HG03045 (cell line): Measurements from ENCODE around the gene EIF4G1.
A peak's percentile ranks its signal among the peaks of the same experiment; 100 is the strongest.
"Not testable (repeated sequence)": the region's sequence is repeated elsewhere in the genome, so short reads cannot be mapped to it uniquely, and the experiment has no call there.

Experiments
- ATAC-seq: cut with Tn5 transposase; IDR thresholded peaks from one replicate; pipeline ENCODE4 v1.9.1; 2021; ENCODE audit warnings: mild to moderate bottlenecking, moderate library complexity; ENCODE audit not compliant: unreplicated experiment

Gene EIF4G1

DNA sequence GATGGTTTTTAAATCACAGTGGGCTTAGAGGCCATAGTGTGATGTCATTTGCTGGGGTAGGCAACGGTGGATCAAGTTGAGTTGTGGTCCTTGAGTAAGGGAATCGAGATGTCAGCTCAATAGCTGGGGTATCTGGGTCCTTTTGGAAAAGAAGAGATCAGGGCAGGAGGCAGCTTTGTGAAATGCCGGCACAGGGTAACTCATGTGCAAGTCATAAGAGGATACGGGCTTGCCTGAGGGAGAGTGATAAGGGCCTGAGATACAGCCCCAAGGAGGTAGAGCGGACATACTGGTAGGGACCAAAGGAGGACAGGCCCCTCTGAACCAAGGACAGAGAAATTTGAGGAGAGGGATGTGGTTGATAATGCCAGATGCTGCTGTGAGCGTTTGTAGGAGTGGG, 18.8 kb downstream of the EIF4G1 start:
- no peak for ATAC-seq

DNA sequence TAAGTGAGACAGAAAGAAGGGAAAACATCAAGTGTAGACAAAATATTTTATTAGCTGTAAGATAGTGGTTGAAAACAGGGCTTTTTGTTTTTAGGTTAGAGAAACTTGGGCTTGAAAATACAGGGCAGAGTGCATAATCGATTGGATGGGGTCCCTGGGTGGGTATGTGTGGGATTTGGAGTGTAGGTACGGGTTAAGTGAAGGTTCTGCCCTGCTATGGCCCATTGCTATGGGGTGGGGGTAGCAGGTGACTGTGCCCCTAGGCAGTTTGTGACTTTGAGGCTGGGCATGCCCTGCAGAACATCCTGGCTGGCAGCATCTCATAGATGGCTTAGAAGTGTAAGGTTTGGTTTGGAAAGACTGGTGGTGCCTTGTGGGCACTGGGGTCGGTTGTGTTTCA, 19.3 kb downstream of the EIF4G1 start:
- ATAC-seq = no peak

- ATAC-seq = no peak
These were observed 20.2 kb downstream of the EIF4G1 start for GRCh38 chr3:184334470-184335158.

GRCh38 chr3:184335291-184335660, 20.9 kb downstream of the EIF4G1 start:
- ATAC-seq = peak; percentile 30

DNA sequence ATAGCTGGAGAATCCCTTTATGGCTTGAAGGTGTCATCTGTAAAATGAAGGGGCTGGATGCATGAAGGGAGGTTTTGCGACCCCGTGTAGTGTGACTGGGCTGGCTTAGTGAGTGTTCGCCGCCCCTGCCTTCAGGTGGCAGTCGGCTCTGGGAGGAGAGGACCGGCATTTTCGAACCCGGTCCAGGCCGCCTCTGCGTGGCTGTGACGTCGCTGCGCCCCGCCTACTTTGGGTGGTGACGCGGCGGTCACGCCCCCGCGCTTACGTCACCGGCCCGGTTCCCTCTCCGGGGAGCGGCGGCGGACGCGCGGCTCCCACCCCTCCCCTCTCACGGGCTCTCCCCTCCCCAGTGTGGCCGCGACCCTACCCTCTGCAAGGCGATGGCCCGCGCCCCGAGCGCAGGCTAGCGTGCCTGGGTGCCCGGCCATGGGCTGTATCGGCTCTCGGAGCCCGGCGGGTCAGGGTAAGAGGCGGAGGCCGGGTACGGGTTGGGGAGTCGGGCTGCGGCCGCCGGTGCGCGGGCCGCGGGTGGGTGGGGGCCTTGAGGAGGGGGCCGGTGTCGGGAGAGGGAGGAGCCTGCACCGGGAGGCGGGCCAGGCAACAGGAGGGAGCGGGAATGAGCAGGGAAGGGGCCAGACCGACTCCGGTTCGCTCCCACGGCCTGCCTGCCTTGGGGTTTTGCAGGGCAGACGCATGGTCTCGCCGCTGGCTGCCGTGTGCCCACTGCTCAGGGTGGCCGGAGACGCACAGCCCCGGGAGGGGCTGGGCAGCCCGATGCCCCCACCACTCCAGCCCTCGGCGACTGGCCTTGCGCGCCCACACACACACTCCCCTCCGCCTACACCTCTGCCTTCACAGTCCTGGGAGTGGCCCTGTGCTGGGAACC, 21.5 kb downstream of the EIF4G1 start:
- peak; percentile 83 for ATAC-seq

- ATAC-seq = no peak
These were observed 22.4 kb downstream of the EIF4G1 start for GRCh38 chr3:184336547-184337398.

- ATAC-seq = no peak
These were observed 23.0 kb downstream of the EIF4G1 start, which contains the start of gene FAM131A for GRCh38 chr3:184337399-184337714. TSS of gene FAM131A (plus strand) at chr3:184337600. CDS start at chr3:184337631, 31 bp downstream.

DNA sequence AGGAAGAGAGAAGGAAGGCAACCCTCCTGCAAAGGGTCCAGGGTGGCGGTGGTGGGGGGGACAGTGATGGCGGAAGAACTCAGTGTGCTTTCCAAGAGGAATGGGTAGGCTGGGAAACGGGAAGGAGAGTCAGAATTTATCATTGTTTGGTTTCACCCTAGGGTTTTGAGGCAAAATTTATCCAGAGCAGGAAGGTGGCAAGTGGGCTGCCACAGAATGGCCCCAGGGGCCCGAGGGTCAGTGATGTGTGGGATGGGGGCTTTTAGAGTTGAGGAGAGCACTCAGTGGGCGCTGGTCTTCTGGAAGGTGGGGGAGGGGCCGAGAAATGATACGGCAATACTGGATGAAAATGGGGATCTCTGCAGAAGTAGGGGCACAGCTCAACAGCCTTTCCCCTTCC, 23.6 kb downstream of the EIF4G1 start:
- no peak for ATAC-seq

DNA sequence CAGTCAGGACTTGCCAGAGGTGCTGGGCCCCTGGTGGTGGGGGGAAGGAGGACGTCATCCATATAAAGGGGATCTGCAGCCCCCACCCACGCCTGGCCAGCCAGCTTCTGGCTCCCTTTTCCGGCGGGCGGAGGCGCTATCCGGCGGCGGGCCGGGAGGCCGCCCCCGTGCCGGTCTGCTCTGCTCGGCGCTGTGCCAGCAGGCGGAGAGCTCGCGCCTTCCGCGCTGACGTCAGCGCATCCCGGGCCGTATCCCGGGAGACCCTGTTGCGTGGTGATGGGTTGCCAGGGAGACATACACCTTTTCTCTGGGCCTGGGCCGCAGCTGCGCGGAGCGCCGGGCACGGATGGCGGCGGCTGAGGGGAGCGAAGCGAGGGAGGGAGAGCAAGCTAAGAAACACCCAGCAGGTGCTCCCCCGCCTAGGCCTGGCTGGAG, 24.1 kb downstream of the EIF4G1 start:
- no peak for ATAC-seq

- no peak for ATAC-seq
These were observed 24.6 kb downstream of the EIF4G1 start for GRCh38 chr3:184339001-184339400.

DNA sequence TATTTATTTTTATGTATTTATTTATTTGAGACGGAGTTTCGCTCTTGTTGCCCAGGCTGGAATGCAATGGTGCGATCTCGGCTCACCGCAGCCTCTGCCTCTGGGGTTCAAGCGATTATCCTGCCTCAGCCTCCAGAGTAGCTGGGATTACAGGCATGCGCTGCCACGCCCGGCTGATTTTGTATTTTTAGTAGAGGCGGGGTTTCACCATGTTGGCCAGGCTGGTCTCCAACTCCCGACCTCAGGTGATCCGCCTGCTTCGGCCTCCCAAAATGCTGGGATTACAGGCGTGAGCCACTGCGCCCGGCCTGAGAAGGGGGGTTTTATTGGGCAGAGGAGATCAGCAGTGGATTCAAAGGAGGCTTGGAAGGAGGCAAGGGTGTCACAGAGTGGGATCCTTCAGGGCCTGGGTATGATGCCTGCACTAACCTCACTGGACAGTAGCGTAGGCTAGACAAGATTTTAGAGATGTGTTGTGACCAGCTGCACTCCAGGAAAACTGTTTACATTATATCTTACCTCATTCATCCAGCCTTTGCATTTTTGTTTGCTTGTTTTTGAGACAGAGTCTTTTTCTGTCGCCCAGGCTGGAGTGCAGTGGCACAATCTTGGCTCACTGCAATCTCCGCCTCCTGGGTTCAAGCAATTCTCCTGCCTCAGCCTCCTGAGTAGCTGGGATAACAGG, 25.2 kb downstream of the EIF4G1 start:
- ATAC-seq = not testable (repeated sequence)

DNA sequence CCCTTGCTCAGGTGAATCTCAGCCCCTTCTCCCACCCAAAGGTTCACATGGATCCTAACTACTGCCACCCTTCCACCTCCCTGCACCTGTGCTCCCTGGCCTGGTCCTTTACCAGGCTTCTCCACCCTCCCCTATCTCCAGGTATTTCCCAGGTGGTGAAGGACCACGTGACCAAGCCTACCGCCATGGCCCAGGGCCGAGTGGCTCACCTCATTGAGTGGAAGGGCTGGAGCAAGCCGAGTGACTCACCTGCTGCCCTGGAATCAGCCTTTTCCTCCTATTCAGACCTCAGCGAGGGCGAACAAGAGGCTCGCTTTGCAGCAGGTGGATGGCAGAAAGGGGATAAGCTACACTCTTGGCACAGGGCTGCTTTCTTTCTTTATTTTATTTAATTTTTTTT, 27.5 kb downstream of the EIF4G1 start:
- ATAC-seq = no peak

GRCh38 chr3:184343200-184343876, 28.9 kb downstream of the EIF4G1 start:
- no peak for ATAC-seq

DNA sequence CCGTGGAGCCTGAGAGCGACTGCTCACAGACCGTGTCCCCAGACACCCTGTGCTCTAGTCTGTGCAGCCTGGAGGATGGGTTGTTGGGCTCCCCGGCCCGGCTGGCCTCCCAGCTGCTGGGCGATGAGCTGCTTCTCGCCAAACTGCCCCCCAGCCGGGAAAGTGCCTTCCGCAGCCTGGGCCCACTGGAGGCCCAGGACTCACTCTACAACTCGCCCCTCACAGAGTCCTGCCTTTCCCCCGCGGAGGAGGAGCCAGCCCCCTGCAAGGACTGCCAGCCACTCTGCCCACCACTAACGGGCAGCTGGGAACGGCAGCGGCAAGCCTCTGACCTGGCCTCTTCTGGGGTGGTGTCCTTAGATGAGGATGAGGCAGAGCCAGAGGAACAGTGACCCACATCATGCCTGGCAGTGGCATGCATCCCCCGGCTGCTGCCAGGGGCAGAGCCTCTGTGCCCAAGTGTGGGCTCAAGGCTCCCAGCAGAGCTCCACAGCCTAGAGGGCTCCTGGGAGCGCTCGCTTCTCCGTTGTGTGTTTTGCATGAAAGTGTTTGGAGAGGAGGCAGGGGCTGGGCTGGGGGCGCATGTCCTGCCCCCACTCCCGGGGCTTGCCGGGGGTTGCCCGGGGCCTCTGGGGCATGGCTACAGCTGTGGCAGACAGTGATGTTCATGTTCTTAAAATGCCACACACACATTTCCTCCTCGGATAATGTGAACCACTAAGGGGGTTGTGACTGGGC, 30.3 kb downstream of the EIF4G1 start:
- ATAC-seq = no peak

DNA sequence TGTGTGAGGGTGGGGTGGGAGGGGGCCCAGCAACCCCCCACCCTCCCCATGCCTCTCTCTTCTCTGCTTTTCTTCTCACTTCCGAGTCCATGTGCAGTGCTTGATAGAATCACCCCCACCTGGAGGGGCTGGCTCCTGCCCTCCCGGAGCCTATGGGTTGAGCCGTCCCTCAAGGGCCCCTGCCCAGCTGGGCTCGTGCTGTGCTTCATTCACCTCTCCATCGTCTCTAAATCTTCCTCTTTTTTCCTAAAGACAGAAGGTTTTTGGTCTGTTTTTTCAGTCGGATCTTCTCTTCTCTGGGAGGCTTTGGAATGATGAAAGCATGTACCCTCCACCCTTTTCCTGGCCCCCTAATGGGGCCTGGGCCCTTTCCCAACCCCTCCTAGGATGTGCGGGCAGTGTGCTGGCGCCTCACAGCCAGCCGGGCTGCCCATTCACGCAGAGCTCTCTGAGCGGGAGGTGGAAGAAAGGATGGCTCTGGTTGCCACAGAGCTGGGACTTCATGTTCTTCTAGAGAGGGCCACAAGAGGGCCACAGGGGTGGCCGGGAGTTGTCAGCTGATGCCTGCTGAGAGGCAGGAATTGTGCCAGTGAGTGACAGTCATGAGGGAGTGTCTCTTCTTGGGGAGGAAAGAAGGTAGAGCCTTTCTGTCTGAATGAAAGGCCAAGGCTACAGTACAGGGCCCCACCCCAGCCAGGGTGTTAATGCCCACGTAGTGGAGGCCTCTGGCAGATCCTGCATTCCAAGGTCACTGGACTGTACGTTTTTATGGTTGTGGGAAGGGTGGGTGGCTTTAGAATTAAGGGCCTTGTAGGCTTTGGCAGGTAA, 31.1 kb downstream of the EIF4G1 start:
- no peak for ATAC-seq

DNA sequence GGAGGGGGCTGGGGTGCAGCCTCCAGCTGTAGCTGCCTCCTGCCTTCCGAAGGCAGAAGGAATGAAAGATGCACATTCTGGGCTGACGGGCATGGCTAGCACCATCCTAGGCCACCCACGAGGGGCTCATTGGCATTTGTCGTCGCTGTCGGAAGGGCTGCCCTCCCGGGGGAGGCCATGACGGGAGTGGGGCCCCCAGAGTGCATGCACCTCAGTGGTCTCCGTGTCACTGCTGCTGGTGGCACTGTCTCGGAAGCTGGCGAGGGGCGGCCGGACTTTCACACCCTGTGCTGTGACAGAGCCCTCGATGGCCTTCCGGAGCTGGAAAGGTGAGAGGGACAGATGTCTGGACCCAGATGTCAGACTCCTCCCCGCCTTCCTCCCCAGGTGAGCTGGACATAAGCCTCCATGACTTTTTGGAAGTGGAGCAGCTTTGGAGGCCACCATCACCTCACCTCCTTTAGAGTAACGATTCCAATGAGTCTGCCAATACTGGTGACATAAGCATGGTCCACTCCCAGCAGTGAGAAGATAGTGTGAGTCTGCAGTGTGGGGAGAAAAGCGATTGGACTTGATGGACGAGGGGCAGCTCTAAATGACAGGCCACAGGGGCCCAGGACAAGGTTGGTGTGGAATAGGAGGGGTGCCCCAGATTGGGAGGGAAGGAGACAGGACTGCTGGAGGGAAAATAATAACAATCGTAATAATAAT, 32.2 kb downstream of the EIF4G1 start:
- no peak for ATAC-seq

DNA sequence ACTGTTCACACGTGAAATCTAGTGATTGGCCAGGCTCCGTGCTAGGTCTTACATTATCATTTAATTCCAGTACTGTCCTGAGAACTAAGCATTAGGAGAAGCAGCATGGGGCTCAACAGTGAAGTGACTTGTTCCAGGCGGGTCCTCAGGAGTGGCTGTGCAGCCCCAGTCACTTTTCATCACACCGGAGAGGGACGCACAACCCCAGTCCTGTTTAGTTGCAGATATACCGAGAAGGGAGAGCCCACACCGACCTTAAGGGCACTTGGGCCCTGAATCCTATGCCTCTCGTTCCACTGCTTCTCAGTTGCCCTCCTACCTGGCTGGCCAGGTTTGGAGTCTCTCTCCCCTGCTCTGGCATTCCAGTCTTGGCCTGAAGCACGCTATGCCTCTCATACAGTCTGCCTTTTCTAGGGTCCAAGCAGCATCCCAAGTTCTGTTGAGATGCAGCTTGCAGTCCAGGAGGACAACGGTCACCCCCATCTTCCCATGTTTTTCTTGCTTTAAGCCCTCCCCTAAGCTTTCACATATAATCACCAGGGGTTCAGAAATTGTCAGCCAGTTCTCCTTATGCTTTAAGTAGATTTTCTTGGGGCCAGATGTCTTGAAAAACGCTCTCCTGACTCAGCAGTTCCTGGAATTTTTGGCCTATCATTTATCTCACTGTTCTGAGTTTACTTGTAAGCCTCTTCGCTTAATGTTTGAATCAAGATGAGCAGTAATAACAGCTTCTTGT, 33.1 kb downstream of the EIF4G1 start:
- ATAC-seq = no peak

DNA sequence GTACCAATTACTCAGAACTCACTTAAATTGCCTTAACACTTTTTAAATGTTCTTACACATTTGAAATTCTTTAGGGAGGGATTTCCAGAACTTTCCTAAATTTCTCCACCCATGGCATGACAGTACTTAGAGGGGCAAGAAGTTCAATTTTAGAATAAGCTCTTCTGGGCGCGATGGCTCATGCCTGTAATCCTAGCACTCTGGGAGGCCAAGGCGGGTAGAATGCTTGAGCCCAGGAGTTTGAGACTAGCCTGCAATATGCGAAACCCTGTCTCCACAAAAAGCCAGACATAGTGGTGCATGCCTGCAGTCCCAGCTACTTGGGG, 33.6 kb downstream of the EIF4G1 start:
- ATAC-seq = no peak
